ENCODE data around the gene SMYD1.

SMYD1 gene

GRCh38 chr2:88057437-88057844 lies 10.2 kb upstream of the SMYD1 start:
- no peak for DNase-seq

DNA sequence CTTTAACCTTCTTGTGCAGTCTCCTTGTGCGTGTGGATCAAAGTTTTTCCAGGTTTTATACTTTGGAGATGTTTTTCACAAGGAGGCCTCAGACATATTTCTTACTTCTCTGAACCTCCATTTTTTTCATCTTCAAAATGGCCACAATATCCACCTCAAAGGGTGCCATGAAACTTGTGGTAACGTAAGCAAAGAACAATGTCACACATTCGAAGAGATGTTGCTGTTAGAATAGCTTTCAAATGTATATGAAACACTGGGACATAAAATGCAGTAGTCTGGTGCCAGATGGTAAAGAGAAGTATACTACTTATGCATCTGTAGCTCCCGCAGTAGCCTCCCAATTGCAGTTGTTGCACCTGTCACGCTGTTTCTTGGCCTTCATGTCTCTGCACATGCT lies 9.4 kb upstream of the SMYD1 start:
- DNase-seq = no peak

DNA sequence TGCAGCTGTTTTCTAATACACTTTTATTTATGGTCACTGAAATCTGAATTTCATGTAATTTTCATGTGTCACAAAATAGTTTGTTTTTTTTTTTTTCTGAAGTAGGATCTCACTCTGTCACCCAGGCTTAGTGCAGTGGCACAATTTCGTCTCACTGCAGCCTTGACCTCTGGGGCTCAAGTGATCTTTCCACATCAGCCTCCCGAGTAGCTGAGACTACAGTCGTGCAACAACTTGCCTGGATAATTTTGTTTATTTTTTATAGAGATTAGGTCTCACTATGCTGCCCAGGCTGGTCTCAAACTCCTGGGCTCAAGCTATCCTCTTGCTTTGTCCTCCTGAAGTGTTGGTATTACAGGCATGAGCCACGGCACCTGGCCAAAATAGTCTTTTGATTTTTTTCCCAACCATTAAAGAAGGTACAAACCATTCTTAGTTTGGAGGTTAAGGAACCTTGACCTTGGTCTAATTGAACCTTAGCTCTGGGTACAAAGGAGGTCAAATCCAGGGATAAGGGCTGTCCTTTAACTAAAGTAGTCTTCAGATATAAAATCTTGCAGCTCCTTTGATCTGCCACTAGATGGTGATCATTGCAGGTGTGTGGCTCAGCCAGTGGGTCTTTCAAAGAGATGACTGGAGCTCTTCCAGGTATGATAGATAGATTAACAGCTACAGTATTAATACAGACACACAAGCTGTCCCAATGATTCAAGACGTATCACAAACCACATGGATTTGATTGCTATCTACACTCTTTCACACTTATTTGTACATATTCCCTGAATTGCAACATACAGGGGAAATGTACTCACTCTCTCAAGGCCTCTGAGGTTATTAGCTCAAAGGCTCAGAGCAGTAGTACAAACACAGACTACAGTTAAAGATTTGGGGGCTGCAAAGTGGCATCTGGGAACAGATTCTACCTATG lies 7.4 kb upstream of the SMYD1 start:
- DNase-seq = no peak

- no peak for DNase-seq
Observed at GRCh38 chr2:88060907-88061275, 6.7 kb upstream of the SMYD1 start.

DNA sequence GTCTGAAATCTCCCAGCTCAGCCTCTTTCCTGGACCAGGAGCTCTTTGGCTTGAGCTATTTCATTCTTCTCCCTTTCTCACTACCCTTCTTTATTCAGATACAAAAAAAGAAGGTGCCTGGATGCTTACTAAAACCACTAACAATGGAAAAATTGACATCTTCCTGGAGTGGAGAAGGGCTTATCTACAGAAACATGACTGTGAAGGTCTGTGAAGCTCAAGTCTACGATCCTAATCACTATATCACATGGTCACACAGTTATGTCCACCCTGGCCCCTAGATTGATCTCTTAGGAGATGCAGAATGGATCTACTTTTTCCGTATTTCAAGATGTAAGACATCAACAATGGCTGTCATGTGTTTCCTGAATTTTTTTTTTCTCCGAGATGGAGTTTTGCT lies 6.3 kb upstream of the SMYD1 start:
- no peak for DNase-seq

GRCh38 chr2:88066543-88066942 lies 1.1 kb upstream of the SMYD1 start:
- DNase-seq = no peak

GRCh38 chr2:88067189-88067588 lies 436 bp upstream of the SMYD1 start:
- no peak for DNase-seq

DNA sequence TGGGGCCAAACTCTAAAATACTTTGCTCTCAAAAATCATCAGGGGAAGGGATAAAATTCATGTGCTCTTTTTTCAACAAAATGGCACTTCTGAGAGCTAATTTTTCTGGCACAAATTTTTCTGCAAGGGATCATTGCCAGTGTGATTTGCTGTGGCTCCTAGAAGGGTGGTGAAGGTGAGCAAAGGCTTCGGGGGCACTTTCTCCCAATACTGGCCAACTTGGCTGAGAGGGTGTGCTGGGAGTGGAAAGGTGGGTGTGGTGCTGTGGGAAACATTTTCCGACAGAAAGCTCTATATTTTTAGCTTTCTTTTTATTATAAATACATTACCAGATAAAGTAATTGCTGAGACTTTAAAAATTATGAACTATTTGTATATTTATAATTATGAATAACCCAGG lies 419 bp downstream of the SMYD1 start:
- DNase-seq = no peak

DNA sequence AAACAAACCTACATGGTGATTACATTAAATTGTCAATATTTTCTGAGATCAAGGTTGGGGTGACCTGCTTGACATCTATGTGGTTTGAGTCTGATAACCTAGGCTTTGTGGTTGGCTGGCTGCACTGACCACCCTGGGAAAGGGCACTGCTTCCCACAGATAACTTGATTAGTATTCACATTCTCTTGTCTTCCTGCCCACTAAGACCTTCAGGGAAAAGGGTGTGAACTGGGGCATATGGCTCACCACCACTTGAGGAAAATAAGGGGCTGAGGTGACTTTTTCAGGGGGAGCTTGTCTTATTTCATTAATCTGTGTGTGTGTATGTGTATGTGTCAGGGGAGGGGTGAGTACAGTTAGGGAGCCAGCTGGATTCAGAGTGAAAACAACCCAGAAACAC lies 1.5 kb downstream of the SMYD1 start:
- DNase-seq = no peak

- no peak for DNase-seq
Observed at GRCh38 chr2:88070055-88070454, 2.4 kb downstream of the SMYD1 start.

DNA sequence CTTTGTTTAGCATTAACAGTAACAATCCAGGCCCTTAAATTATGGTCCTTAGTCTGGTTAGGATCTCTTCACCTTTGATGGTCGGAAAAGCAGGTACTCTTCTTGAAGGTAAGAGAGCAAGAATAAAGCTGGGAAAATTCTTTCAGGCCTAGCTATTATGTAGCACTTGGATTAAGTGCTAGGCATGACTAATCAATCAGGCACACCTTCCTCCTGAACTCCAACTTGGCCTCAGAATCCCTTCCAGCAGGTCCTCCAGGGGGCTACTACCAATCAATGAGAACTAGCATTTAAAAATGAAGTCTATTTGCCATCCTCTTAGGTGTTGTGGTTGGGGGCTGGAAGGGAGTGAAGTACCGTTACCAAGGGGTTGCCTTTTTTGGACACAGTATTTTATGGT lies 3.7 kb downstream of the SMYD1 start:
- DNase-seq = no peak

- no peak for DNase-seq
Observed at GRCh38 chr2:88074150-88074549, 6.5 kb downstream of the SMYD1 start.

GRCh38 chr2:88074854-88075292 lies 7.2 kb downstream of the SMYD1 start:
- DNase-seq = no peak

- no peak for DNase-seq
Observed at GRCh38 chr2:88077080-88077479, 9.5 kb downstream of the SMYD1 start.

GRCh38 chr2:88078643-88079172 lies 11.1 kb downstream of the SMYD1 start:
- DNase-seq = no peak

DNA sequence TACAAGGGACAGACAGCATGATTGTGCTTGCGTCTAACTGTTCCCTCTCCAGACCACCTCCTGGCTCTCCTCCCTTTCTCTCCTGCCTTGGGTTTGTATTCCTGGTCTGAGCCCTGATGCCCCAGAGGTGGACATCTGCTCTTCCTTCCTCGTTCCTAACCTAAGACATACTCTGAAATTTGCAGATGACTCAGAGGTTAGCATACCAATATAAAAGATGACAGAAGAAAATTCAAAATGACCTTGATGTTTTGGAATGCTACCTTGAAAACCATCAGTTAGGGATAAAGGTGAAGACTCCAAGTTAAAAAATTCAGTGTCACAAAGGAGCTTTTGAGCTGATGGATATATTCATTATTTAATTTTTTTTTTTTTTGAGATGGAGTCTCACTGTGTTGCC lies 12.9 kb downstream of the SMYD1 start:
- DNase-seq = no peak

- no peak for DNase-seq
Observed at GRCh38 chr2:88081924-88082608, 14.4 kb downstream of the SMYD1 start.

DNA sequence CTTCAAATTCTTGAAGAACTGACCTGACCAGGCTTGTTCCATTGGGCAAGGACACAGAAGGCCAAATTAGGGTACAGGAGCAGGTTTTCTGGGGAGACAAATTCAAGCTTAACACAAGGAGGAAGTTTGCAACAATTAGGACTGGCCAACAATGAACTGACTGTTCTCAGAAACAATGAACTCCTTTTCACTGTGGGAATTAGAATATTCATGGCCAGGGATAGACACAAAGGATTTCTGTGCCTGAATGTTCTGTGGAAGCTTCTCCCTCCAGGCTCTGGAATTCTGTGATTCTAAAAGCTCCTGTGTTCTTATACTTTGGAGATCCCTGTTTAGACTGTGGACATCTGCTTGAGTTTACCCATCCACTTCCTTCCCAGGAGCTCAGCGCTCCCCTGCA lies 15.2 kb downstream of the SMYD1 start:
- DNase-seq = no peak

GRCh38 chr2:88085099-88085498 lies 17.5 kb downstream of the SMYD1 start:
- no peak for DNase-seq

- DNase-seq = no peak
Observed at GRCh38 chr2:88085602-88086001, 18.0 kb downstream of the SMYD1 start.

DNA sequence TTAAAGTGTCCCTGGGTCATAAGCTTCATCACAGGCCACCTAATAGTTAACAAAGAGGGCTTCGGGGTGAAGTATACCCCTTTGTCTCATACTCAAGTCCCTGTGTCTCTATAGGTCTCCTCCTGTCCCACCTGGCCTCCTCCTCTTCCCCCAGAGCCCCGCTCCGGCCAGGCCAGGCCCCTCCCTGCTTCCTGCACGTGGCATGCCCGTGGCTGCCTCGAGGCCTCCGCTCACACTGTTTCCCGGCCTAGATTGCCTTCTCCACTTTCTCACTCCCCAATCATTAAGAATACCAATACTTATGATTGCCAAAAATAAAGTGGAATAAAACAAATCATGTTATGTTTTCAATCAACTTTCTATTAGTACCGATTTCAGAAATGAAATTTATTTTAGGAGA lies 18.8 kb downstream of the SMYD1 start:
- no peak for DNase-seq

DNA sequence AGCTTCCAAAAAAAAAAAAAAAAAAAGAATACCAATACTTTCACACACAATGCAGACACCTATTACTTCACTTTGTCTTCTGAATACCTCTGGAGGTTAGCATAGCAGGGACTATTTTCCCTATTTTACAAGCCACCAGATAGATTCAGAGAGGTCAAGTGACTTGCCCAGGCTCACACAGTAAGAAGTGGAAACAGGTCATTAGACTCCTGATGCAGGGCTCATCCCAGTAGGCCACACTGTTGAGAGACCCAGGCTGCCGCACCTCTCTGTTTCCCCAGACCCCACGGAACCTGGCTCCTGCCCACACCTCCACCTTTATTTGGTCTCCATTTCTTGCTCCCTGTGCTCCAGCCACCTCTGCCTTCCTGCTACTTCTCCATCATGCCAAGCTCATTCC lies 19.4 kb downstream of the SMYD1 start:
- no peak for DNase-seq

DNA sequence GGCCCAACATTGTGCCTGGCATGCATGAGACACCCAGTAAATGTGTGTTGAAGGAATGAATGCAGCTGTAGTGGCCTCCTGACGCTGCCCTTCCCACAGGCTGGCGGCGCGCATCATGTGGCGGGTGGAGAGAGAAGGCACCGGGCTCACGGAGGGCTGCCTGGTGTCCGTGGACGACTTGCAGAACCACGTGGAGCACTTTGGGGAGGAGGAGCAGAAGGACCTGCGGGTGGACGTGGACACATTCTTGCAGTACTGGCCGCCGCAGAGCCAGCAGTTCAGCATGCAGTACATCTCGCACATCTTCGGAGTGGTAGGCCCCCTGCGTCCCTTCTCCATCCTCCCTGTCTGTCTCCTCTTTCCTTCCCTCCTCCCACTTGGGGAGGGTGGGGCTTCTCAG lies 20.1 kb downstream of the SMYD1 start:
- DNase-seq = no peak

DNA sequence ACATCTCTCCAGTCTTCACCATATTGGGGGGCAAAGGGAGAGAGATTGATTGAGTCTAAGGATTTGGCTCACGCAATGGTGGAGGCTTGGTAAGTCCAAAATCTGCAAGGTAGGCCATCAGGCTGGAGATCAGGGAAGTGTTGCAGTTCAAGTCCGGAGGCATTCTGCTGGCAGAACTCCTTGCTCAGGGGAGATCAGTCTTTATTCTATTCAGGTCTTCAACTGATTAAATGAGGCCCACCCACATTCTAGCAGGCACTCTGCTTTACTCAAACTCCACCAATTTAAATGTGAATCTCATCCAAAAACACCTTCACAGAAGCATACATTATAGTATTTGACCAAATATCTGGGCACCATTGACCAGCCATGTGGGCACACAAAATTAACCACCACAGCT lies 21.4 kb downstream of the SMYD1 start:
- DNase-seq = no peak

Data from stimulated activated CD8-positive, alpha-beta memory T cell treated with anti-CD3 and anti-CD28 coated beads, Interleukin-4, amount 100 ng/mL, for 48 hours (primary cell).